ENCODE results near the gene CROCC2.
A peak's percentile ranks its signal among the peaks of the same experiment; 100 is the strongest.

CROCC2 gene

GRCh38 chr2:240925191-240925567 is 19.0 kb downstream of the CROCC2 start:
- no peak for DNase-seq

GRCh38 chr2:240925568-240926515 is 19.7 kb downstream of the CROCC2 start:
- no peak for DNase-seq

- DNase-seq: no peak
Observed at GRCh38 chr2:240926516-240927389, 20.6 kb downstream of the CROCC2 start.

- DNase-seq: no peak
Observed at GRCh38 chr2:240927390-240927781, 21.2 kb downstream of the CROCC2 start.

GRCh38 chr2:240928476-240929363 is 22.6 kb downstream of the CROCC2 start:
- DNase-seq: no peak

GRCh38 chr2:240929364-240930095 is 23.4 kb downstream of the CROCC2 start:
- DNase-seq: no peak

GRCh38 chr2:240930096-240930630 is 24.0 kb downstream of the CROCC2 start:
- no peak for DNase-seq

- DNase-seq: peak; percentile 24
Observed at GRCh38 chr2:240930631-240931318, 24.6 kb downstream of the CROCC2 start.

- DNase-seq: no peak
Observed at GRCh38 chr2:240931319-240931949, 25.3 kb downstream of the CROCC2 start.

- DNase-seq: no peak
Observed at GRCh38 chr2:240932001-240932723, 26.0 kb downstream of the CROCC2 start.

- DNase-seq: no peak
Observed at GRCh38 chr2:240932724-240933047, 26.6 kb downstream of the CROCC2 start.

- no peak for DNase-seq
Observed at GRCh38 chr2:240933048-240933965, 27.2 kb downstream of the CROCC2 start.

- no peak for DNase-seq
Observed at GRCh38 chr2:240933966-240934700, 28.0 kb downstream of the CROCC2 start.

- DNase-seq: no peak
Observed at GRCh38 chr2:240934701-240935102, 28.6 kb downstream of the CROCC2 start.

GRCh38 chr2:240935103-240935876 is 29.2 kb downstream of the CROCC2 start:
- no peak for DNase-seq

- DNase-seq: no peak
Observed at GRCh38 chr2:240936106-240936505, 30.0 kb downstream of the CROCC2 start.

- peak; percentile 43 for DNase-seq
Observed at GRCh38 chr2:240946046-240946445, 39.9 kb downstream of the CROCC2 start.
